WI38 (cell line): ENCODE measurements around the gene OVCH2.
A peak's percentile ranks its signal among the peaks of the same experiment; 100 is the strongest.

Experiments
- H3K4me3 ChIP-seq: 2 replicates; pipeline ENCODE4 v1.5.1; 2011; ENCODE audit warnings: low read depth, mild to moderate bottlenecking, control low read depth, low read length
- TF ChIP-seq, protein P1 (sequence below): IDR thresholded peaks from 2 replicates; pipeline ENCODE4 v1.5.1; 2012; ENCODE audit warnings: low read depth, mild to moderate bottlenecking, control low read depth, low read length

Gene OVCH2

DNA sequence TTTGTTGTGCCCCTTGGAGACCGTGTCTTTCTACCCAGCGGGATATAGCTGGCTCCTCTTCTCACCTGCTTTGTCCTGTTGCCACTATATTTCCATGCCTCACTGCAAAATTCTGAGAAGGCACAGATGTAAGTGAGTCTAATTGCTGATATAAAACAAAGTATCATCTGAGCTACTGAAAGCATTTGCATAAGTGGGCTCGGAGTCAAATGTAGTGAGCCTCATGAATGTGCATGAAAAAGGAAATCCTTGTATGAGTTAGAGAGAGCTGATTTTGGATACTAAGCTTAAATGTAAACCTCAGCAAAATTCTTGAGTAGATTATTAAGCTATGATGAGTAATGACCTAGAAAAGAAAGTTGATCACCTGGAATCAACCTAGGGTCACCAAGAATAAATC is 13.9 kb downstream of the OVCH2 start:
- TF ChIP-seq, protein P1, sequence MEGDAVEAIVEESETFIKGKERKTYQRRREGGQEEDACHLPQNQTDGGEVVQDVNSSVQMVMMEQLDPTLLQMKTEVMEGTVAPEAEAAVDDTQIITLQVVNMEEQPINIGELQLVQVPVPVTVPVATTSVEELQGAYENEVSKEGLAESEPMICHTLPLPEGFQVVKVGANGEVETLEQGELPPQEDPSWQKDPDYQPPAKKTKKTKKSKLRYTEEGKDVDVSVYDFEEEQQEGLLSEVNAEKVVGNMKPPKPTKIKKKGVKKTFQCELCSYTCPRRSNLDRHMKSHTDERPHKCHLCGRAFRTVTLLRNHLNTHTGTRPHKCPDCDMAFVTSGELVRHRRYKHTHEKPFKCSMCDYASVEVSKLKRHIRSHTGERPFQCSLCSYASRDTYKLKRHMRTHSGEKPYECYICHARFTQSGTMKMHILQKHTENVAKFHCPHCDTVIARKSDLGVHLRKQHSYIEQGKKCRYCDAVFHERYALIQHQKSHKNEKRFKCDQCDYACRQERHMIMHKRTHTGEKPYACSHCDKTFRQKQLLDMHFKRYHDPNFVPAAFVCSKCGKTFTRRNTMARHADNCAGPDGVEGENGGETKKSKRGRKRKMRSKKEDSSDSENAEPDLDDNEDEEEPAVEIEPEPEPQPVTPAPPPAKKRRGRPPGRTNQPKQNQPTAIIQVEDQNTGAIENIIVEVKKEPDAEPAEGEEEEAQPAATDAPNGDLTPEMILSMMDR: no peak
- no peak overlapping the region for H3K4me3 ChIP-seq

DNA sequence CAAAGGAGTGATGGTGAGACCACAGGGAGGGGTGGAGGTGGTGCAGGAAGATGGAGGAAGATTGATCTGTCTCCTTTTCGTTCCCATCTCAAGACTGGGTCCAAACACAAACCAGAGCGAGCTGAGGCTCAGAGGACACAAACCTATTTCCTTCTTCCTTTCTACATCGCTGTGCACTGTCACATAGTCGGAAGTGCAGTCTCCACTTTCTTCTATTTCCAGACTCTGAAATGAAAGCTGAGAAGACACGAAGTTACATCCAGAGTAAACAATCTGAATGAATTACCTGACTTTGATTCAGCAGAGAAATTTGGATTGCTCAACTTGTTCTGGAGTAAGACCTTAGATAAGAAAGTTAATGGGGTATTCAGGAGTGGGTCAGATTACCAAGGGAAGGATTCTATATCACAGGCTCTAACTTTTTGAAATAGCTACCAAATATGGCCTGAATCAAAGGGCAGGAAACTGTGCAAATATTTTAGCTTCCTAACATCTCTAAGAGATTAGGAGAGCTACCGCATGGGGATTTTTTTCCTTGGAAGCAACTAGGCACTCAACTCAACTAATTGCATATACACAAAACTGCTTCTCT is 14.4 kb downstream of the OVCH2 start:
- TF ChIP-seq, protein P1: no peak
- H3K4me3 ChIP-seq: no peak overlapping the region

DNA sequence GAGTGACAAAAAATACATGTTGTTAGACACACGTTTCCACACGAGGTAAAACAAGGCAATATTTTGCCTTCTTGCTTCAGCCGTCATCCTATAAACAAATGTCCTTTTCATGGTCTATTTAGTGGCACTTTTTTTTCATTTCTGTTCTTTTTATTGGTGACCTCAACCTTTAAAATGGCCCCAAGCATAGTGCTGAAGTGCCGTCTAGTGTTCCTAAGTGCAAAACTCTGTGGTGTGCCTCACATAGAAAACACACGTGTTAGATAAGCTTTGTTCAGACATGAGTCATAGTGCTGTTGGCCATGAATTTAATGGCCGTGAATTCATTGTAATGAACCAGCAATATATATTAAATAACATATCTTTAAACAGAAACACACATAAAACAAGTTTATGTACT is 15.6 kb downstream of the OVCH2 start:
- no peak overlapping the region for H3K4me3 ChIP-seq
- TF ChIP-seq, protein P1: no peak

DNA sequence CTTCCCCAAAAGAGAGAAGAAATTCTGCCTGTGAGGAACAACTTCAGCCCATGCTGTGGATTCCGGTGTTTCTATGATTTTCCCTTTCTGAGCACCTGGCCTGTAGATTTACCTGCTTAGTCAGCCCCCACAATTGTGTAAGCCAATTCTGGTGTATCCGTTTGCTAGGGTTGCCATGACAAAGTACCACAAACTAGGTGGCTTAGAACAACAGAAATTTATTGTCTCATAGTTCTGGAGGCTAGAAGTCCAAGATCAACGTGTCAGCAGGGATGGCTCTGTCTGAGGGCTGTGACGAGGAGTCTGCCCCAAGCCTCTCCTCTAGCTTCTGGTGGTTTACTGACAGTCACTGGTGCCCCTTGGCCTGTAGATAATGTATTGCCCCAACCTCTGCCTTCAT is 17.0 kb downstream of the OVCH2 start:
- TF ChIP-seq, protein P1: no peak
- H3K4me3 ChIP-seq: no peak overlapping the region

DNA sequence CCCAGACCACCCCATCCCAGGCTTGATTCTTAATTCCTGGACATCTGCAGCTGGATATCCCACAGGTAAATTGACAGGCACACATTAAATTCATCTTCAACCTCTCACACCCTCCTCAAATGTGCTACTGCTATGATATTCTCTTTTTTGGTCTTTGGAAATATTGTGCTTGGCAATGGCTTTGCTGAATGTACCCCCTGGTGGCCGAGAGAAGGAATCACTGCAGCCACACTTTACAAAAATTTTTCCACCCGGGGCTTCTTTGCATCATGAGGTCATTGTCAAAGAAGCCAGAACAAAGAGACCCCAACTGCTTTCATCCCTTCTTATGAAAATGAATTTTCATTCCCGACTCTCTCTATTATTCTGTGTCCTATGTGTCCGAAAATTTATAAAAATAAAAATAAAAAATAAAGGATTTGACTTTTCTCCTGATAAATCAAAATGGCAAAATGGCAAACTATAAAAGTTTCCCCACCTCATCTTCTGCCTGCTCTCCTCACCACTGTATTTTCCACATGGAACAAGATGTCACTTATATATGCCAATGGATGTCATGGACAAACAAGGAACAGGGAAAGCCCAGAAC is 17.9 kb downstream of the OVCH2 start:
- TF ChIP-seq, protein P1: peak; percentile 85
- H3K4me3 ChIP-seq: no peak overlapping the region

DNA sequence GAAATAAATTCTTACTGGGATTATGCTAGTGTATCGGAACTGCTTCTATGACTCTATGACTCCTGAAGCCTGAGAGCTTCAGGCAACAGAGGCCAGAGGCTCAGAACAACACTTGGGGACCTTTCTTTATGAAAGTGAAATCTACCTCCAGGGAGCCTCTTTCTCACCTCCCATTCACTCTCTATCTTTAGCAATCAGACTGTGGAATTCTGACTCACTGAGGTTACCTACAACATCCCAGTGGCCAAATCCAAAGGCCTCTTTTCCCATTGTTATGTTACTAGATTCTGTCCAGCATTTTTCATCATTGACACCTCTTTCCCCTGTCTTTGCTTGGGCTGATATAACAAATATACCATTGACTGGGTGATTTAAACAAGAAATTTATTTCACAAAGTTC is 18.9 kb downstream of the OVCH2 start:
- no peak overlapping the region for H3K4me3 ChIP-seq
- TF ChIP-seq, protein P1: no peak

DNA sequence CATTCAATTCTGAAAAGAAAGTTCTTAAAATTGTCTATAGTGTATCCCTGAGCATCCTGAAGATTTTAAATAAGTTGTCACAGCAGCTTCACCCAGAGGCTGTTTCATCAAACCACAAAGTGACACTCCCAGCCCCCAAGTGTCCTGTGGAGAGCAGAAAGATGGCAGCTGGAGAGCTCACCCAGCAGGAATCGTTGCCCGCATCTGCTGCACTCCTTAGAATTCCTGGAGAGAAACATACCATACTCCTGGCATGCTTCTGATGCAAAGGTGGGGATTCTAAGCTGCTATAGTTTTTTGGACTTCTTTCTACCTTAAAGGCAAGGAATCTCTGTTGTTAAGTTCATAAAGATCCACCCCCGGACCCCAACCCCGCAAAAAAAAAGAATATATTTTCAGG is 19.5 kb downstream of the OVCH2 start:
- TF ChIP-seq, protein P1: no peak
- H3K4me3 ChIP-seq: no peak overlapping the region
